Skeletal muscle tissue (tissue), 4 donors: ENCODE results near the gene ST6GALNAC2. TPM values are rescaled to one million over a fixed set of nuclear protein-coding genes. Genes with fewer than 3 reads are reported as not detected.
A peak's percentile ranks its signal among the peaks of the same experiment; 100 is the strongest.

Source experiments
- H3K27ac ChIP-seq: one replicate; pipeline ENCODE4 v1.7.0; 2013; ENCODE audit warnings: mild to moderate bottlenecking, low read depth, low read length, inconsistent platforms
- H3K27me3 ChIP-seq, 3 donors: one replicate each; pipeline ENCODE4 v1.7.0; 2013; ENCODE audit warnings: low read length in 3 of 3; ENCODE audit not compliant: control insufficient read depth in 3 of 3, insufficient read depth in 3 of 3
- H3K36me3 ChIP-seq, 3 donors: one replicate each; pipeline ENCODE4 v1.7.0; 2013; ENCODE audit warnings: low read length in 3 of 3; ENCODE audit not compliant: control insufficient read depth in 3 of 3, insufficient read depth in 3 of 3
- H3K4me1 ChIP-seq, 3 donors: one replicate each; pipeline ENCODE4 v1.7.0; 2013; ENCODE audit warnings: low read length in 3 of 3, mild to moderate bottlenecking in 3 of 3; ENCODE audit not compliant: control insufficient read depth in 3 of 3, insufficient read depth in 3 of 3
- H3K4me3 ChIP-seq, 3 donors: one replicate each; pipeline ENCODE4 v1.7.0; 2013; ENCODE audit warnings: low read length in 3 of 3
- H3K9ac ChIP-seq, 3 donors: one replicate each; pipeline ENCODE4 v1.7.0; 2013; ENCODE audit warnings: low read length in 3 of 3, mild to moderate bottlenecking in 3 of 3, moderate library complexity in 2 of 3, low read depth in 1 of 3
- H3K9me3 ChIP-seq, 3 donors: one replicate each; pipeline ENCODE4 v1.7.0; 2013; ENCODE audit warnings: low read length in 3 of 3; ENCODE audit not compliant: control insufficient read depth in 3 of 3
- total RNA-seq: library from RNA; depleted of rRNA; stranded (reverse); fragments of >200 nt; gene quantifications from one replicate; pipeline ENCODE4 v1.2.3, GENCODE V29; 2014
- donor health status: Osteomylitis.

The ST6GALNAC2 gene
- total RNA-seq, 1 donor from 2014 or later = 2.6 TPM

GRCh38 chr17:76584427-76585032 lies 1.1 kb downstream of the ST6GALNAC2 start:
- H3K9me3 ChIP-seq = no peaks in the 10 kb centered on the region
- H3K4me1 ChIP-seq = peaks cover 16 to 28% (median 26%) of the 10 kb centered on the region in 3 donors
- H3K27ac ChIP-seq = no peak overlapping the region
- no peaks in the 10 kb centered on the region for H3K36me3 ChIP-seq
- H3K9ac ChIP-seq = peak overlapping the region in 2 of 3 donors; percentile 74 to 88
- peak overlapping the region; percentile 74 to 81 (median 77) for H3K4me3 ChIP-seq
- H3K27me3 ChIP-seq = peaks cover 7 to 23% (median 11%) of the 10 kb centered on the region in 3 donors

GRCh38 chr17:76582660-76583059 lies 3.0 kb downstream of the ST6GALNAC2 start:
- H3K9ac ChIP-seq = peak overlapping the region in 1 of 3 donors; percentile 2
- peaks cover 16 to 28% (median 26%) of the 10 kb centered on the region in 3 donors for H3K4me1 ChIP-seq
- H3K36me3 ChIP-seq = no peaks in the 10 kb centered on the region
- peaks cover 5 to 13% (median 7%) of the 10 kb centered on the region in 3 donors for H3K27me3 ChIP-seq
- no peak overlapping the region for H3K4me3 ChIP-seq
- H3K27ac ChIP-seq = no peak overlapping the region
- H3K9me3 ChIP-seq = no peaks in the 10 kb centered on the region

- Histone ChIP-seq H3K27ac (no peak overlapping the region), H3K9me3 (no peaks in the 10 kb centered on the region), H3K9ac (peak overlapping the region in 1 of 3 donors; percentile 64), H3K4me3 (no peak overlapping the region), H3K27me3 (peaks cover 0 to 8% (median 0%) of the 10 kb centered on the region in 3 donors), H3K4me1 (peaks cover 16 to 22% (median 21%) of the 10 kb centered on the region in 3 donors), H3K36me3 (no peaks in the 10 kb centered on the region)
These were observed 4.1 kb downstream of the ST6GALNAC2 start for GRCh38 chr17:76581515-76581914.

GRCh38 chr17:76579281-76579680 lies 6.4 kb downstream of the ST6GALNAC2 start:
- H3K4me1 ChIP-seq = peaks cover 6 to 16% (median 9%) of the 10 kb centered on the region in 3 donors
- no peaks in the 10 kb centered on the region for H3K36me3 ChIP-seq
- no peak overlapping the region for H3K4me3 ChIP-seq
- no peaks in the 10 kb centered on the region for H3K27me3 ChIP-seq
- H3K27ac ChIP-seq = no peak overlapping the region
- H3K9me3 ChIP-seq = no peaks in the 10 kb centered on the region
- no peak overlapping the region for H3K9ac ChIP-seq

- H3K36me3 ChIP-seq = no peaks in the 10 kb centered on the region
- no peak overlapping the region for H3K4me3 ChIP-seq
- H3K9me3 ChIP-seq = no peaks in the 10 kb centered on the region
- H3K27me3 ChIP-seq = no peaks in the 10 kb centered on the region
- H3K4me1 ChIP-seq = peaks cover 6 to 16% (median 9%) of the 10 kb centered on the region in 3 donors
- no peak overlapping the region for H3K9ac ChIP-seq
- no peak overlapping the region for H3K27ac ChIP-seq
These were observed 7.3 kb downstream of the ST6GALNAC2 start for GRCh38 chr17:76578376-76578775.

GRCh38 chr17:76577876-76578275 lies 7.8 kb downstream of the ST6GALNAC2 start:
- no peaks in the 10 kb centered on the region for H3K36me3 ChIP-seq
- no peak overlapping the region for H3K9ac ChIP-seq
- H3K9me3 ChIP-seq = no peaks in the 10 kb centered on the region
- H3K27me3 ChIP-seq = no peaks in the 10 kb centered on the region
- no peak overlapping the region for H3K27ac ChIP-seq
- no peak overlapping the region for H3K4me3 ChIP-seq
- peaks cover 6 to 16% (median 9%) of the 10 kb centered on the region in 3 donors for H3K4me1 ChIP-seq

- peaks cover 5 to 10% (median 6%) of the 10 kb centered on the region in 3 donors for H3K4me1 ChIP-seq
- no peaks in the 10 kb centered on the region for H3K27me3 ChIP-seq
- H3K9me3 ChIP-seq = no peaks in the 10 kb centered on the region
- no peaks in the 10 kb centered on the region for H3K36me3 ChIP-seq
- no peak overlapping the region for H3K27ac ChIP-seq
- no peak overlapping the region for H3K9ac ChIP-seq
- no peak overlapping the region for H3K4me3 ChIP-seq
These were observed 9.5 kb downstream of the ST6GALNAC2 start for GRCh38 chr17:76576189-76576588.

GRCh38 chr17:76575570-76575969 lies 10.1 kb downstream of the ST6GALNAC2 start:
- no peak overlapping the region for H3K9ac ChIP-seq

GRCh38 chr17:76574166-76574565 lies 11.5 kb downstream of the ST6GALNAC2 start:
- Histone ChIP-seq H3K4me3 (no peak overlapping the region), H3K9me3 (no peaks in the 10 kb centered on the region), H3K27ac (no peak overlapping the region), H3K4me1 (peaks cover 10 to 11% (median 11%) of the 10 kb centered on the region in 3 donors), H3K36me3 (peaks cover 0 to 2% (median 0%) of the 10 kb centered on the region in 3 donors), H3K9ac (no peak overlapping the region), H3K27me3 (no peaks in the 10 kb centered on the region)

More at GRCh38 chr17:76575570-76575969, 10.1 kb downstream of the ST6GALNAC2 start:
- H3K4me1 ChIP-seq = peaks cover 0 to 4% (median 0%) of the 10 kb centered on the region in 3 donors
- no peaks in the 10 kb centered on the region for H3K9me3 ChIP-seq
- no peaks in the 10 kb centered on the region for H3K36me3 ChIP-seq
- H3K4me3 ChIP-seq = no peak overlapping the region
- H3K27me3 ChIP-seq = no peaks in the 10 kb centered on the region
- H3K27ac ChIP-seq = no peak overlapping the region

GRCh38 chr17:76573096-76573495 lies 12.6 kb downstream of the ST6GALNAC2 start:
- Histone ChIP-seq H3K9ac (no peak overlapping the region), H3K27me3 (no peaks in the 10 kb centered on the region), H3K36me3 (peaks cover 0 to 2% (median 0%) of the 10 kb centered on the region in 3 donors), H3K27ac (no peak overlapping the region), H3K9me3 (no peaks in the 10 kb centered on the region), H3K4me3 (no peak overlapping the region), H3K4me1 (peaks cover 11 to 16% (median 13%) of the 10 kb centered on the region in 3 donors)
